ENCODE results near the gene NKG7.
"Not testable (repeated sequence)": the region's sequence is repeated elsewhere in the genome, so short reads cannot be mapped to it uniquely, and the experiment has no call there.

NKG7 gene

DNA sequence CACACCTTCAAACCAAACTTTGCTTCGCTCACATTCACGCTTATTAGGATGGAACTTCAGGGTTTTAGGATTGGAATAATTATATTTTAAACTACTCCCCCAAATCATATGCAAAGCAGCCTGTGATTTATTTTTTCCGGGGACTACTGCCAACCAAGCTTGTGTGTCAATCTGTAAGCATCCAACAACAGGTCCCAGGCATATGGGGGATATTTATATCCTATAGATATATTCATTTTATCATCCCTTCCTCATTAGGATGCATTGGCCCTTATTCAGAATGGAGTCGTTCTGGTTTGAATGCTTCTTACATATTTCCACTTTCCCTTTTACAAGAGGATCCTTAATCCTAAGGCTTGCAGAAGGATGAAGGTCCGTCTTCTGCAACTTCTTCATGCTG is 26.8 kb upstream of the NKG7 start:
- DNase-seq (ENCODE audit: low spot score) = no peak
- no peak for TF ChIP-seq CTCF (IDR thresholded peaks at IDR 0.05; ENCODE audit: borderline replicate concordance, control extremely low read depth, extremely low read depth, insufficient read depth, missing control alignments)
- in situ Hi-C loops (cut with MboI; ENCODE audit: low sequenced_read_pairs, unreplicated experiment) = no loop called here

GRCh38 chr19:51398096-51398704 is 25.7 kb upstream of the NKG7 start:
- TF ChIP-seq CTCF (IDR thresholded peaks at IDR 0.05; ENCODE audit: borderline replicate concordance, control extremely low read depth, extremely low read depth, insufficient read depth, missing control alignments) = peak; percentile 44
- in situ Hi-C loops (cut with MboI; ENCODE audit: low sequenced_read_pairs, unreplicated experiment) = no loop called here
- no peak for DNase-seq (ENCODE audit: low spot score)

DNA sequence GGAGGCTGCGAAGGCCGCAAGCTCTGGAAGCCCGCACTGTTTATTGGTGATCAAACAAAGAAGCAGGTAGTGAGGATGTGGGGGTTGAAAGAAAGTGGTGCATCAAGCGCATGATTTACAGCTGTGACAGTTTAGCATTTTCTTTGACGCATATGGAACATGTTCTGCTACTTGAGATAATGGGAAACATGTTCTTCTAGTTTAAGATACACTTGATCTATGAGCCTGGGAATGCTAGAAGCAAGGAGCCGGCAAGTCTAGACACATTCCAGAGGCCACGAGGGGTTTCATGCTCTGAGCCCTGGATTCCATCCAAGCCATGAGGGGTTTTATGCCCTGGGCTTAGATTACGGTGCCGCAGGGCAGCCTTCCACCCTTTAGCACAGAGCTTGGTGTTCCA is 25.0 kb upstream of the NKG7 start:
- in situ Hi-C loops (cut with MboI; ENCODE audit: low sequenced_read_pairs, unreplicated experiment); DNase-seq (ENCODE audit: low spot score): not testable (repeated sequence)

DNA sequence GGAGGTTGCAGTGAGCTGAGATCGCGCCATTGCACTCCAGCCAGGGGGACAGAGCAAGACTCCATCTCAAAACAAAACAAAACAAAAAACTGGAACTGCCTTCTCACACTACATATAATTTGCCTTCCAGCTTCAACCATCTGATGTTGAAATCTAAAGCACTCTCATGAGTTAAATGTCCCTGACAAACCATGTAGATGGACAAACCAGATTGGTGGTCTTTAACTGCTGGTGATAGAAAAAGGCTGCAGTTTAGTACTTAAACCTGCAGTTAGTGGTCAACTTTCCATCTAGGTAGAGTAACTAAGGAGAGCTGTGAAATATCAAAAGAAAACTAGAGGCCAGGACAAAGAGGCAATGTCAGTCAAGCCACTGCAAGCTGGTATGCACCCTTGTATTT is 23.7 kb upstream of the NKG7 start:
- no peak for TF ChIP-seq CTCF (IDR thresholded peaks at IDR 0.05; ENCODE audit: borderline replicate concordance, control extremely low read depth, extremely low read depth, insufficient read depth, missing control alignments)
- in situ Hi-C loops (cut with MboI; ENCODE audit: low sequenced_read_pairs, unreplicated experiment) = no loop called here
- no peak for DNase-seq (ENCODE audit: low spot score)

- in situ Hi-C loops (cut with MboI; ENCODE audit: low sequenced_read_pairs, unreplicated experiment) = no loop called here
- peak; percentile 93 for DNase-seq (ENCODE audit: low spot score)
- no peak for TF ChIP-seq CTCF (IDR thresholded peaks at IDR 0.05; ENCODE audit: borderline replicate concordance, control extremely low read depth, extremely low read depth, insufficient read depth, missing control alignments)
Measured at GRCh38 chr19:51394050-51394836, 21.8 kb upstream of the NKG7 start.

DNA sequence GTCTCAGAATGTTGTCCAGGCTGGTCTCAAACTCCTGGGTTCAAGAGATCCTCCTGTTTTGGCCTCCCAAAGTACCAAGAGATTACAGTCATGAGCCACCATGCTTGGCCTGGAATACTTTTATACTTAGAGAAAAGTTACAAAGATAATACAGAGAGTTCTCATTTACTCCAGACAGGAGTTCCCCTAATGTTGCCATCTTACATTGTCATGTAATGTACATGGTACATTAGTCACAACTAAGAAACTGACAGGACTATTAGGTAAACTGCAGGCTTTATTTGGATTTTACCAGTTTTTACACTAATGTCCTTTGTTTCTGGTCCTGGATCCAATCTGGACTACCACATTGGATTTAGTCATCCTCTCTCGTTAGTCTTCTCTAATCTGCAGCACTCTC is 20.2 kb upstream of the NKG7 start:
- in situ Hi-C loops (cut with MboI; ENCODE audit: low sequenced_read_pairs, unreplicated experiment) = no loop called here
- no peak for DNase-seq (ENCODE audit: low spot score)
- no peak for TF ChIP-seq CTCF (IDR thresholded peaks at IDR 0.05; ENCODE audit: borderline replicate concordance, control extremely low read depth, extremely low read depth, insufficient read depth, missing control alignments)

- DNase-seq (ENCODE audit: low spot score) = no peak
- in situ Hi-C loops (cut with MboI; ENCODE audit: low sequenced_read_pairs, unreplicated experiment) = no loop called here
- no peak for TF ChIP-seq CTCF (IDR thresholded peaks at IDR 0.05; ENCODE audit: borderline replicate concordance, control extremely low read depth, extremely low read depth, insufficient read depth, missing control alignments)
Measured at GRCh38 chr19:51391073-51391611, 18.7 kb upstream of the NKG7 start.

Measured in GM13976 (cell line).